SKM-1 (cell line): ENCODE results near the gene LRG1.

ENCODE experiments used
- DNase-seq: peaks from one replicate; lab custom pipeline; 2025; ENCODE audit not compliant: unreplicated experiment; lab: John Stamatoyannopoulos, UW

Gene LRG1

DNA sequence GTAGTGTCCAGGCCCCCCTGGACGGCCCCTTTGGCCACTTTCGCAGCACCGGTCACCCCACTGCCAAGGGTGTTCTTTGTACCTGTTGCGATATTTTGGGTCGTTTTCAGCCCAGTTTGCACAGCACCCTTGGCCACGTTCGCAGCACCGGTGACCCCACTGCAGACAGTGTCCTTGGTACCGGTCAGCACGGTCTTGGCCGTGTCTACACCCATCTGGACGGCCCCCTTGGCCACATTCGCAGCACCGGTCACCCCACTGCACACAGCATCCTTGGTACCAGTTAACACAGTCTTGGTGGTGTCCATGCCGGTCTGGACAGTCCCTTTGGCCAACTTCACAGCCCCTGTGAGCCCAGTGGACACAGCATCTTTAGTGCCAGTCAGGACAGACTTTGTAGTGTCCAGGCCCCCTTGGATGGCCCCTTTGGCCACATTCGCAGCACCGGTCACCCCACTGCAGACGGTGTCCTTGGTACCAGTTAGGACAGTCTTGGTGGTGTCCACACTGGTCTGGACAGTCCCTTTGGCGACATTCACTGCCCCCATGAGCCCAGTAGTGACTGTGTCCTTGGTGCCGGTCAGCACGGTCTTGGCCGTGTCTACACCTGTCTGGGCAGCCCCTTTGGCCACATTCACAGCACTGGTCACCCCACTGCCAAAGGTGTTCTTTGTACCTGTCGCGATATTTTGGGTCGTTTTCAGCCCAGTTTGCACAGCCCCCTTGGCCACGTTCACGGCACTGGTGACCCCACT is 28.4 kb downstream of the LRG1 start:
- no peak for DNase-seq

DNA sequence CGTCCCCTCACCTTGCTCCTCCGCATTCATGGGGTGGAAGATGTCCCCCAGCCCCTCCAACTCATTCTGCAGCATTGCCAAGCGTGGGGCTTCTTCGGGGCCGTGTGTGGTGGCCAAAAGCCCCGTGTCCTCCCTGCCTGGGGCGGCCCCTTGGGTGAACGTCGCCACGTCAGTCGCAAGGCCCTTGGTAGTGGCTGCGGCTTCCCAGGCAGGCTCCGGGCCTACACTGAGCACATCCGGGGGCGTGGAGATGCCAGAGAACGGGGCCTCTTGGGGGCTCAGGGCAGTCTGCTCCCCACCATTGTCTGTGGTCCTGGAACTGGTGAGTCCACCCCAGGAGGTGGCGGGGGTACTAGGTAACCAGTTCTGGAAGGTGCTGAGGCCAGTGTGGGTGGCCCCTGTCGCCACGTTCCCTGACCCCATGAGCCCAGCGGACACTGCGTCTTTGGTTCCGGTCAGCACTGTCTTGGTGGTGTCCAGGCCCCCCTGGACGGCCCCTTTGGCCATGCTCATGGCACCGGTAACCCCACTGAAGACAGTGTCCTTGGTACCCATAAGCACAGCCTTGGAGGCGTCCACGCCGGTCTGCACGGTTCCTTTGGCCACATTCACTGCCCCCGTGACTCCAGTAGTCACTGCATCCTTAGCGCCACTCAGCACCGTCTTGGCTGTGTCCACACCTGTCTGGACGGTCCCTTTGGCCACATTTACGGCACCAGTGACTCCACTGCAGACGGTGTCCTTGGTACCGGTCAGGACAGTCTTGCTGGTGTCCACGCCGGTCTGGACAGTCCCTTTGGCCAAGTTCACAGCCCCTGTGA is 29.2 kb downstream of the LRG1 start:
- no peak for DNase-seq

DNA sequence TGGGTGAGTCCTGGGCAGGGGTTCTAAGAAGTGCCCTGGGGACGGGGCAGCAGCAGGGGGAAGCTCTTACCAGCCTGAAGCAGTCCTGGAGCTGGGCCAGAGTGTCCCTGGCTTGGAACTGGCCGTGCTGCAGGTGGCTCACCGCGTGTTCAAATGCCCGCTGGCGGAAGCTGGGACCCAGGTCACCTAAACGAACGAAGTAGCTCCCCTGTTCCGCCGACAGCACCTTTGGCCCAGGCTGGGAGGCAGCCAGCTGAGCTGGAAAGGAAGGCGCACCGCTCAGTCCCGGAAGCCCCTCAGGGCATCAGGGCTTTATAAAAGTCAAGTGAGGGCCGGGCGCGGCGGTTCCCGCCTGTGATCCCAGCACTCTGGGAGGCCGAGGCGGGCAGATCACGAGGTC is 31.1 kb downstream of the LRG1 start:
- no peak for DNase-seq

DNA sequence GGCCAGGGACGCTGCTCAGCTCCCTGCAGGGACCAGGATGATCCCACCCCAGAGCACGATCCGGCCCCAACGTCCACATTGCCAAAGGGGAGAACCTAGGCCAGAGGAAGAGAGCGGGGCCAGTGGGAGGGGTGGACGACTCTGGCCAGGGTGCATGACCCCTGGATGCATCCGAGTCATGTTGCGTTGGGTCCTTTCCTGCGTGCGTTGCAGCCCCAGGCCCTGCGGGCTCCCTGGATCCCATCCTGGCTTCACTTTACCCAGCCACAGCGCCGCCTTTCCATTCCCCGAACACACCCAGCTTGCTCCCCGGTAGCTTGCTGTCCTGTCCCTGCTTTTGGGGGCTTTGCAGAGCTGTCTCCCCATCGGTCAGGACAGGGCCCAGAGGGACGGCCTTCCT is 32.0 kb downstream of the LRG1 start:
- DNase-seq: no peak

DNA sequence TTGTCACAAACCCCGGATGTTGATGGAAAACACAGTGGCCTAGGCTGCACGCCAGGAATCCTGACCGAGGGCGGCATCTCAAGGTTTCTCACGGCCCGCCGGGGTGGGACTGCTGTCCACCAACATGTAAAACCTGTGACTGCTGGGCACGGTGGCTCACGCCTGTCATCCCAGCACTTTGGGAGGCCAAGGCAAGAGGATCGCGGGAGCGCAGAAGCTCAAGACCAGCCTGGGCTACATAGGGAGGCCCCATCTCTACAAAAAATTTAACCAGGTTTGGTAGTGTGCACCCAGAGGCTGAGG is 32.7 kb downstream of the LRG1 start:
- DNase-seq: no peak

DNA sequence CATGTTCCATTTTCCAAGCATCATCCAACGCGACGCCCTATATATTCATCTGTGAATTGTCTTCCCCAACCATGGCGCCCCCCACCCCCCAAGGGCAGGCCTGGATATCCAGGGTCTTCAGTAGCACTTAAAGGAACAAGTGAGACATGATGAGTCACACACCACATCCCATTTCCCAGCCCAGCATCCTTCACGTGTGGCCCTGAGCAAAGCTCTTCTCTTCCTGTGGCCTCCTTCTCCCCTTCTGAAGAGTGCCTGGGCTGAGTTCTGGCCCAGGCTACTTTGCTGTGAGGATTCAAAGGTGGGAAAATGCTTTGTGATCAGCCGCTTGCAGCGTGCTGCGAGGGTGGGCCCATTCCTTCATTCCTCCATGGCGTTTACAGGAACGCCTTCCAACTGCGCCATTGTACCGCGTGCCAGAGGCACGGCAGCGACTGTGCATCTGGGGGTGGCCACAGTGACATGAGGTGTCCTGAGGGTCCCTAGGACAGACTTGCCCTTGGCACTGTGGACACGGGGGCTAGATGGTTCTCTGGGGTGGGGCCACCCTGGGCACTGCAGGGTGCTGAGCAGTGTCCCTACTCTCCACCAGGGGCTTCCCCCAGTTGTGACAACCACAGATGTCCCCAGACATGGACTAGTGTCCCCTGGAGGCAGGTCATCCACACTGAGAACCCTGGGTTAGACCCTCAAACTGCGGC is 33.2 kb downstream of the LRG1 start:
- DNase-seq: no peak

DNA sequence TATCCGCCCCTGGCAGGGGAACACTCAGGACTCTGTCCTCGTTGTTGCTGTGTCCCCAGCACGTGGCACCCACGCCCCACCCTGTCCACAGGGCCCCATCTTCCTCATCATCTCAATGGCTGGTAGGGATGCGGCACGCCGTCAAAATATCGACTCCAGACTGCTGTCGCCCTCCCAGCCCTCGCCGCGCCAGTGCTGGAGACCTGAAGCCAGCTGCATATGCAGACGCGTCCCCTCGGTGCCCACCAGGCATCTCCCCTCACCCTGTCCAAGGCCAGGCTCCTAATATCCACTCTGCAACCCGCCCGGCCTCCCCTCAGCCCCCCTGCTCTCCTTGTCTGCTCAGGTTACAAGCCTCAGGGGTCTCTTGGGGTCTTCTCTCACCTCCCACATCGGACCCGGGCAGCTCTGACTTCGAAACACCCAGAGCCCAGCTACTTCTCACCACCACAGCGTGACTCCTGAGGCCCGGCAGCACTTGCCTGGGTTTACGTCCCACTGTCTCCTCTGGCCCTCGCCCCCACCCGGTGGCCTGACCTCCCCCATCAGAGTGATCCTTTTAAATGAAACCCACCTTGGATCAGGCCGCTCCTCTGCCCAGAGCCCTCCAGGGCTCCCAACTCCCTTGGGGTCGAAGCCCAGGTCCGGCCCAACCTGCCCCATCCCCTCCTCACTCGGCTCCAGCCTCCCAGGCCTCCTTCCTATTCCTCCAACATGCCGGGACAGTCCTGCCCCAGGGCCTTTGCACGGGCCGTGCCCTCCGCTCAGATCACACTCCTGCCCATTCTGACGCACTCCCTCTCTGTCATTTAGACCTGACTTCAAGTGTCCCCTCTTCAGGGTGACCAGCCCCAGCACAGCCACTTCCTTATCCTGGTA is 34.0 kb downstream of the LRG1 start:
- DNase-seq: no peak

DNA sequence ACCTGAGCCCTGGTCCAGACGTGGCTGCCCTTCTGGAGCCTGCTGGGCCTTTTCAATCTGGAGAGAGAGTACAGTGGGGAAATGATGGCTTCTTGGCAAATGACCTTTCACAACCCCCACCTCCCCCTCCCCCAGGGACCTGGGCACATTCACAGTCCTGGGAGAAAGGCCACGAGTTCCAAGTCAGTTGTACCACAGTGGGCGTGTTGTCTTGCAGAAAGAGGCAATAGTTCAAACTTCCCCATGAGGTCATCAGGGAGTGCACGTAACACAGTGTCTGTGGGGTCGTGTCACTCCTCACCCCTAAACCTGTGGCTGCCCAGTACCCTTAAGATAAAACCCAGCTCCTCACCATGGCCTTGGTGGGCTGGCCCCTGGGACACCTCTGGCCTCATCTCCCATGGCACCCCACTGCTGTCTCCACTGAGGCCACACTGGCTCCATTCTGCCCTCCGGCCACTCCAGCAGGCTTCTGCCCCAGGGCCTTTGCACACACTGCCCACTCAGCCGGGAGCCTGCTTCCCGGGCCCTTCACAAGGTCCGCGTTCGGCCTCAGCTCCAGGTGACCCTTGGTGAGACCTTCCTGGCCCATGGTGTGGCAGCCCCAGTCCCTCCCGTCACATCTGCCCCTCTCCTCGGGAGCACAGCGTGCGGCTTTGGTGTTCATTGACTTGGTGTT is 34.8 kb downstream of the LRG1 start:
- no peak for DNase-seq

DNA sequence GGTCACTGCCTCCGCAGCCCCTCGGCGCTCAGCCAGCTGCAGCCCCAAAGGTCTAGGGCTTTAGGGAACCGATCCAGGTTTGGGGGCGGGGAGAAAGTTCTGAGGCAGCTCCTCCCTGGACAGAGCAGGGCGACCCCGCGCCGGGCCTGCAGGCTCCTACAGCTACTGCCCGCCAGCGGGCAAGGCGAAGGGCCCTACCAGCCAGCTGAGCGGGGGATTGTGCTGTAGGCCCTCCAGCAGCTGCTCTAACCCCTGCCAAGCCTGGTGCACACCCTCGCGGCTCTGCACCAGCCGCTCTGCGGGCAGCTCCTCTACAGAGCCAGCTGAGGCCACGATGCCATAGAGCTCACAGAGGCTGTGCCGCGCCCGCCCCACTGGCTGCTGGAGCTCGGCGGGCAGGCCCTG is 35.5 kb downstream of the LRG1 start:
- no peak for DNase-seq

DNA sequence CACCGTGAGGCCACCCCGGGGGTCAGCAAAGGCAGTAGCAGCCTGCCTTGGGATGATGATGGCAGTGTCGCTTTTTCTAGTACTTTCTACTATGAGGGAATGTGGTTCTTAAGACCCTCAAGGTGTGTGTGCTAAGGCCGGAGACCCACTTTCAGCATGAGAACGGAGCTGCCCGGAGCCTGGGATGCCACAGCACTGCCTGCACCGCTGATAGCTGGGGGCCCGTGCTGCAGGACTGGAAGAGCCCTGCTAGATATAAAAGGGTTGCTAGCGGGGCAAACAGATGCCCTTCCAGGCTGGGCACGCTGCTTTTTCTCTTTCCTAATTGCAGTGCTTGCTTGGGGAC is 36.0 kb downstream of the LRG1 start:
- no peak for DNase-seq

DNA sequence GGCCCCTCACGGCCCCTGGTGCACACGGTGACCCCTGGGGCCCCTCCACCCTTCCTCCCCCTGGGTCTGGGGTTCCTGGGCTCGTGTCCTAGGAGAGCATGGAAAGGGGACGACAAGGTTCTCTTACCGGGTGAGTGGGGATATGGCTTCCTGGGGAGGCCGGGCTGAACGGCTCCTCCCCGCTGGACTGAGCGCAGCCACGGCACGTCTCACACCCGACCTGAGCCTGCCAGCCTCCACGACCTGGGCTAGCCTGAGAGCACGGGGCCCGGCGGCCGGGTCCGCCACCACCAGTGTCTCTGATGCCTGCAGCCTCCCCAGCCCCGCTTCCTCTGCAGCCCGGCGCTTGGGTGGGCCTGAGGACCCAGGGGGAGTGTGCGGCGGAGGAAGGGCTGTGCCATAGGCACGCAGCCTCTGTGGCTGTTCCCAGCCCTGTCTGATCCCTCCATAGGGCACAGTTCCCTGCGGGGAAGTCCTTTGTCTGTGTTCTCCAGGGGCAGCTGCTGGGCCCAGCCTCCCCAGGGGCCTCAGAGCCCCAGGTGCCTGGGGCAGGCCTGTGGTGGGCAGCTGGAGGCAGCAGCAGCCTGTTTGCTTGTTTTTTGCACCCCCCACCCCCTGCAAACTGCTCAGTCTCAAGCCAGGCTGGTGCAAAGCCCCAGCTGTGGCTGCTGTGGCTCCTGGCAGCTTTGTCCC is 36.6 kb downstream of the LRG1 start:
- no peak for DNase-seq

DNA sequence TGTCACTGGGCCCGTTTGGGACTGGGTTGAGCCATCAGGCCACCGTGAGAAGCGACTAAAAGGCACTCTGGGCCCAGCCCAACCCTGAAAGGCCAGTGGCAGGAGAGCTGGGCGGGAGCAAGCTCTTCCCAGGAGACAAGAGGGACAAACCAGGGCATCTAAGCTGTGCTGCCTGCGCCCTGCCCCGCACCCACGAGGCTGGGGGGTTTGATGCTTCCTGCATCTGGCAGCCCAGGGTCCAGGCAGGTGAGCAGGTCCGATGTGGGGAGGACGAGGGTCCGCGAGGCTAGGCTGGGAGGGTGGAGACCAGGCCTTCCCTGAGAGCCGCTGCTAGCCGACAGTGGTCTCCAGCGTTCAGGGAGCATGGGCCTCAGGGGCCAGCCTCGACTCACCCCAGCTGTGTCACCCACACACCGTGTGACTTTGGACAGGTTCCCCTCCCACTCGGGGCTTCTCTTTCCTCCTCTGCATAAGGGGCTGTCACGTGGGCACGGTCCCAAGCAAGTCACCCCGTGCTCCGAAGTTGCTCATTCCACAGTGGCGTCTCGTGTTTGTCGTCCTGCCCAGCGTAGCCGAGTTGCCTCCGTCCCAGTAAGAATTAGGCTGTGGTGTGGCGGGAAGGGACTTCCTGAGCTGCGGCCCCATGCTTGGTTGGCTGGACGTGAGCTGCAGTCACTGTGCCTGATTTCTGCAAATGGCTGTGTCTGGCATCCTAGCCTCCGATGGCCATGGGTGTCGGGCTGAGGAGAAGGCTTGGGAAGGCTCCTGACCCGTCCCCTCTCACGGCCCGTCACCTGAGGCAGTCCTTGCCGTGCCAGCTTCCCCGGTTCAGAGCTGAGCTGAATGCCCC is 37.3 kb downstream of the LRG1 start:
- no peak for DNase-seq

DNA sequence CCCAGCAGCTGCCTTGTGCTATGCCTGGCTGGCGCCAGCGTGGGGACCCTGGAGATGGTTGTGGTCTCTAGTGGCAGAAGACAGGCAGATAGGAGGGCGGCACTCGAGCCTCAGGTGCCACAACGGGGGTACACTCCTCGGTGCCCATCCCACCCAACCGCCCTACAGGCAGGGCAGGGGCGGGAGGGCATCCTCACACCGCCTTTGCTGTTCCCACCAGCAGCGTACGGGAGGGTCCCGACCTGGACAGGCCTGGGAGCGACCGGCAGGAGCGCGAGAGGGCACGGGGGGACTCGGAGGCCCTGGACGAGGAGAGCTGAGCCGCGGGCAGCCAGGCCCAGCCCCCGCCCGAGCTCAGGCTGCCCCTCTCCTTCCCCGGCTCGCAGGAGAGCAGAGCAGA is 38.1 kb downstream of the LRG1 start:
- DNase-seq: no peak

DNA sequence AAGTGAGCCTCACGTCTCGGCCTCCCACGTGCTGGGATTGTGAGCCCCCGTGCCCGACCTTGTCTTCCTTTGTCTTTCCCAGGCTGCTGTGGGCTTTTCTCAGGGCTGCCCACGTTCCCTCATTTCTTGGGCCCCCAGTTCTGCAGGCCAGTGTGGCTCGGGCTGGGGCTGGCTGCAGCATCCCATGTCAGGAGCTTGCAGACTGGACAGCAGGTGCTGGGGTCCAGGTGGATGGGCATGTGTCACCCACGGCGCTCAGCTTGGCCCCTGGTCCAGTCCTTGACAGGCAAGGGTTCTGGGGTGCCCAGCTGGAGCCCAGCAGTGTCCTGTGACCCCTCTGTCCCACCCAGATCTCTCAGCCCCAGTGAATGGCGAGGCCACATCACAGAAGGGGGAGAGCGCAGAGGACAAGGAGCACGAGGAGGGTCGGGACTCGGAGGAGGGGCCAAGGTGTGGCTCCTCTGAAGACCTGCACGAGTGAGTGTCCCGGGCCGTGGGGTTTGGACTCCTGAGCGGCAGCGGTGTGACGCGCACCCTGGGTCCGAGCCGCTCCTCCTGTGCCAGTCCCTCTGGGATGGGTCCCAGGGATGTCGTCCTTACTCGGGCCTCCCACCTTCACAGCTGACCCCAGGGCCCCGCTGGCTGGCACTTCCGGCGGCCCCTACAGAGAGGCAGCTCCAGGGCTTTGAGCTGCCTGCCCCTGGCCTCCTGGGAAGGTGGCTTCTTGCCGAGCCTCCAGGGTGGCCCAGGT is 38.8 kb downstream of the LRG1 start:
- no peak for DNase-seq

DNA sequence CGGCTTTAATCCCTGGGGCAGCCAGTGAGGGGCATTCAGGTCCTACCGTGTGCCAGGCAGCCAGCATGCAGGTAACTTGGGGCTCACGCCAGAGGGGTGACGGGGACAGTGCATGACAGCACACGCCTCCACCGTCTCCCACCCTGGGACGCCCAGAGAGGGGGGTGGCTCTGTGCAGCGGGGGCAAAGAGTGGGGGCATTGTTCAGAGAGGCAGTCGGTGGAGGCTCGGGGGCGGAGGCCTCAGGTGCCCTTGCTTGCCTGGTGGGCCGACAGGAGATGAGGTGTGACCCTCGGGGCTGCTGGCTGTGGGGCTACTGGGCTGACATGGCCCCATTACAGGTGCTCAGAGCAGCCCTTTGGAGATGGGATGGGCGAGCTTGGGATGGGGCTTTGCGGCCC is 40.0 kb downstream of the LRG1 start:
- no peak for DNase-seq

DNA sequence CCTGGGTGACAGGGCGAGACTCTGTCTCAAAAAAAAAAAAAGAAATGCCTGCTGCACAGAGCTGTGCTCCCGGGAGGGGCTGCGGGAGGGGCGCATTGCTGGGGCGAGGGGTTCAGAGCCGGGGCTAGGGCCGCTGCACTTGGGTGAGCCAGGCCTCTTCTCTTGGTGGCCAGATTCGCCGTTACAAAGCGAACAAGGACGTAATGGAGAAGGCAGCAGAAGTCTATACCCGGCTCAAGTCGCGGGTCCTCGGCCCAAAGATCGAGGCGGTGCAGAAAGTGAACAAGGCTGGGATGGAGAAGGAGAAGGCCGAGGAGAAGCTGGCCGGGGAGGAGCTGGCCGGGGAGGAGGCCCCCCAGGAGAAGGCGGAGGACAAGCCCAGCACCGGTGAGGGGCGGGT is 40.5 kb downstream of the LRG1 start:
- DNase-seq: no peak

DNA sequence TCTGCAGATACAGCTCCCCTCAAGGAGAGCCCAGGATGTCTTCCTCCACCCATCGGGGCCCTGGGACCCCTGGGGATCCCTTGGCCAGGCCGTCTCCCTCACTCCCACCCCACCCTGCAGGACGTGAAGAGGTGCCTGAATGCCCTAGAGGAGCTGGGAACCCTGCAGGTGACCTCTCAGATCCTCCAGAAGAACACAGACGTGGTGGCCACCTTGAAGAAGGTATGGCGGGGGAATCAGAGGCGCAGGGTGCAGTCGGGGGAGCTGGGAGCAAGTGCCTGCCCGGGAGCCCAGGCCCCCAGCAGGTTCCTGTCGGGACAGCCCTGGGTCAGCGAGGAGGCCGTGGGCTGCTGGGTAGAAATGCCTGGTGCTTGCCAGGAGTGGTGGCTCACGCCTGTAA is 41.1 kb downstream of the LRG1 start:
- no peak for DNase-seq

DNA sequence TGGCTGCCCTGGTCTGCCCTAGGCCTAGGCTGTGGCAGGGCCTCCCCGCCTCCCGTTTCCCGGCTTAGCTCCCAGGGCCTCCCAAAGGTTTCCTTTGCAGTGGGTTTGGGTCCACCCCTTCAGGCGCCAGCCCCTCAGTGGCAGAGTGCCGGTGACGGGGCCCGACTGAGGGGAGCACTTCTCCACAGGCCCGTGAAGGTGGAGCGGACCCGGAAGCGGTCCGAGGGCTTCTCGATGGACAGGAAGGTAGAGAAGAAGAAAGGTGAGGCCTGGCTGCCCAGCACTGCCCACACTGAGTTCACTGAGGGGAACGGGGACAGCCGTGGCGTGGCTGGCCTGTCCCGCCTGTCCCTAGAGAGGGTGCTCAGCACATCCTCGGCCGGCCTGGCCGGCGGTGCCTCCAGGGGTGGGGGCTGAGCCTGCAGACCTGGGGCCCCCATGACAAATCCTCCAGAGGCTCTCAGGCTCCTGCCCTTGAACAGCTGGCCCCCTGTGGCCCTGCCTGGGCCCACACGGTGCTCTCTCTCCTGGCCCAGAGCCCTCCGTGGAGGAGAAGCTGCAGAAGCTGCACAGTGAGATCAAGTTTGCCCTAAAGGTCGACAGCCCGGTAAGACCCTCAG is 42.0 kb downstream of the LRG1 start:
- no peak for DNase-seq
